Measurements from ENCODE around the gene FAM161B.
A peak's percentile ranks its signal among the peaks of the same experiment; 100 is the strongest.

Gene FAM161B

DNA sequence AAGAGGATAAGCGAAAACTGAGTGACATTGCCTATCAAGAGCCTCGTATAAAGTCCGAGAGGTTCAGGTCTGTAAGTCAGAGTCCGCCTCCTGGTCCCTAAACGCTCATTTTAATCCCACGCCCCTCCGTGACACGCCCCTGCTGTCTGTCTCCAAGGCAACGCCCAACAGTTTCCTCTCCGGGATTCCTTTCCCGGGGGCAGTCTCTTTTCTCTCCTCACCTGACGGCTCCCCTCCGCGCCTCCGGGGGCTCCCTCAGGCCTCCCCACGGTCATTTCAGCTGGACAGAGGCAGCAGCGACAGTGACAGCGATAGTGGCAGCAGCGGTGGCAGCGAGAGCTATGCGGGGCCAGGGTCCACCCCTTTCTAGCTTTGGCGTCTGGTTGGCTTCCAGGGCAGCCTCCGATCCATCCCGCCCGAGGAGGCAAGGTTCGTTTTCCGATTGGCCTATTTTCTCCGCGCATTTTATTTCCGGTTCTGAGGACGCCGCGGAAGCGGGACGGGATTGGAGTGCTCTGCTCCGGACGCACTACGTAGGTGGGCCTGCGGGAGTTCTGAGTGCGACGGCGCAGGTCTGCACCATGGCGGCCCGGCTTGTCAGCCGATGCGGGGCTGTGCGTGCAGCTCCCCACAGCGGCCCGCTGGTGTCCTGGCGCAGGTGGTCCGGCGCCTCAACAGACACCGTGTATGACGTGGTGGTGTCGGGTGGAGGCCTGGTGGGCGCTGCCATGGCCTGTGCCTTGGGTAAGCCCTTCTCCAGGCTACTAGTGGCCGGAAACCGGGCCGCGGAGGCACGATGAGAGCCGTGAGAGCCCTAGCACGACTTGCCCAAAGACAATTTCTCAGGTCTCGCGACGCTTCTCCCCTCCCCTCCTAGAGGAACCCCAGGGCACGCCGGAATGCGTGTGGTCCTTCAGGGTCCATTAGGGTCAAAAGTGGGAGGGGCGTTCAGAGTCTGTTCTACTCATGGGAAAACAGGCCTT, at the start of gene FAM161B, which contains the start of gene COQ6 (continued):
- no peak; the same call in 1 of the 2 replicates for TF ChIP-seq KLF8 (tag by site-specific recombination; IDR thresholded peaks at IDR 0.05)
- no peak for TF ChIP-seq ZNF785 (tag by site-specific recombination; IDR thresholded peaks at IDR 0.05)
- TF ChIP-seq ZNF23 (tag by site-specific recombination; IDR thresholded peaks at IDR 0.05; ENCODE audit: borderline replicate concordance) = no peak
- no peak for TF ChIP-seq ZNF211 (tag by site-specific recombination; IDR thresholded peaks at IDR 0.05; ENCODE audit: low read depth)
- TF ChIP-seq ZFP37 (tag by site-specific recombination; IDR thresholded peaks at IDR 0.05) = peak; percentile 57; the same call in 1 of the 2 replicates
- TF ChIP-seq, protein P1, sequence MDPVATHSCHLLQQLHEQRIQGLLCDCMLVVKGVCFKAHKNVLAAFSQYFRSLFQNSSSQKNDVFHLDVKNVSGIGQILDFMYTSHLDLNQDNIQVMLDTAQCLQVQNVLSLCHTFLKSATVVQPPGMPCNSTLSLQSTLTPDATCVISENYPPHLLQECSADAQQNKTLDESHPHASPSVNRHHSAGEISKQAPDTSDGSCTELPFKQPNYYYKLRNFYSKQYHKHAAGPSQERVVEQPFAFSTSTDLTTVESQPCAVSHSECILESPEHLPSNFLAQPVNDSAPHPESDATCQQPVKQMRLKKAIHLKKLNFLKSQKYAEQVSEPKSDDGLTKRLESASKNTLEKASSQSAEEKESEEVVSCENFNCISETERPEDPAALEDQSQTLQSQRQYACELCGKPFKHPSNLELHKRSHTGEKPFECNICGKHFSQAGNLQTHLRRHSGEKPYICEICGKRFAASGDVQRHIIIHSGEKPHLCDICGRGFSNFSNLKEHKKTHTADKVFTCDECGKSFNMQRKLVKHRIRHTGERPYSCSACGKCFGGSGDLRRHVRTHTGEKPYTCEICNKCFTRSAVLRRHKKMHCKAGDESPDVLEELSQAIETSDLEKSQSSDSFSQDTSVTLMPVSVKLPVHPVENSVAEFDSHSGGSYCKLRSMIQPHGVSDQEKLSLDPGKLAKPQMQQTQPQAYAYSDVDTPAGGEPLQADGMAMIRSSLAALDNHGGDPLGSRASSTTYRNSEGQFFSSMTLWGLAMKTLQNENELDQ (tag by site-specific recombination; IDR thresholded peaks at IDR 0.05; ENCODE audit: low read depth) = no peak
- TF ChIP-seq ZNF777 (tag by site-specific recombination; IDR thresholded peaks at IDR 0.05; ENCODE audit: borderline replicate concordance) = no peak
- TF ChIP-seq YY1 (tag by site-specific recombination; IDR thresholded peaks at IDR 0.05) = peak; percentile 82
- TF ChIP-seq ZNF404 (tag by site-specific recombination; IDR thresholded peaks at IDR 0.05) = no peak
- TF ChIP-seq ZNF155 (tag by site-specific recombination; IDR thresholded peaks at IDR 0.05) = no peak
- no peak for TF ChIP-seq FEZF1 (tag by site-specific recombination; IDR thresholded peaks at IDR 0.05)
- TF ChIP-seq IKZF3 (tag by site-specific recombination; IDR thresholded peaks at IDR 0.05) = no peak
- TF ChIP-seq ZFP3 (tag by site-specific recombination; IDR thresholded peaks at IDR 0.05; ENCODE audit: low read depth) = no peak
- 0 out of 2 replicates have a peak, but pooled peaks have one; percentile 7 for TF ChIP-seq EGR2 (tag by site-specific recombination; IDR thresholded peaks at IDR 0.05; ENCODE audit: low read depth)
- no peak for TF ChIP-seq ZNF747 (tag by site-specific recombination; IDR thresholded peaks at IDR 0.05)
- TF ChIP-seq ZNF423 (tag by site-specific recombination; IDR thresholded peaks at IDR 0.05) = no peak
- TF ChIP-seq, protein P2, sequence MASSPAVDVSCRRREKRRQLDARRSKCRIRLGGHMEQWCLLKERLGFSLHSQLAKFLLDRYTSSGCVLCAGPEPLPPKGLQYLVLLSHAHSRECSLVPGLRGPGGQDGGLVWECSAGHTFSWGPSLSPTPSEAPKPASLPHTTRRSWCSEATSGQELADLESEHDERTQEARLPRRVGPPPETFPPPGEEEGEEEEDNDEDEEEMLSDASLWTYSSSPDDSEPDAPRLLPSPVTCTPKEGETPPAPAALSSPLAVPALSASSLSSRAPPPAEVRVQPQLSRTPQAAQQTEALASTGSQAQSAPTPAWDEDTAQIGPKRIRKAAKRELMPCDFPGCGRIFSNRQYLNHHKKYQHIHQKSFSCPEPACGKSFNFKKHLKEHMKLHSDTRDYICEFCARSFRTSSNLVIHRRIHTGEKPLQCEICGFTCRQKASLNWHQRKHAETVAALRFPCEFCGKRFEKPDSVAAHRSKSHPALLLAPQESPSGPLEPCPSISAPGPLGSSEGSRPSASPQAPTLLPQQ (tag by site-specific recombination; IDR thresholded peaks at IDR 0.05) = peak; percentile 71
- TF ChIP-seq, protein P3, sequence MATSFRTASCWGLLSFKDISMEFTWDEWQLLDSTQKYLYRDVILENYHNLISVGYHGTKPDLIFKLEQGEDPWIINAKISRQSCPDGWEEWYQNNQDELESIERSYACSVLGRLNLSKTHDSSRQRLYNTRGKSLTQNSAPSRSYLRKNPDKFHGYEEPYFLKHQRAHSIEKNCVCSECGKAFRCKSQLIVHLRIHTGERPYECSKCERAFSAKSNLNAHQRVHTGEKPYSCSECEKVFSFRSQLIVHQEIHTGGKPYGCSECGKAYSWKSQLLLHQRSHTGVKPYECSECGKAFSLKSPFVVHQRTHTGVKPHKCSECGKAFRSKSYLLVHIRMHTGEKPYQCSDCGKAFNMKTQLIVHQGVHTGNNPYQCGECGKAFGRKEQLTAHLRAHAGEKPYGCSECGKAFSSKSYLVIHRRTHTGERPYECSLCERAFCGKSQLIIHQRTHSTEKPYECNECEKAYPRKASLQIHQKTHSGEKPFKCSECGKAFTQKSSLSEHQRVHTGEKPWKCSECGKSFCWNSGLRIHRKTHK (tag by site-specific recombination; IDR thresholded peaks at IDR 0.05) = no peak
- TF ChIP-seq, protein P4, sequence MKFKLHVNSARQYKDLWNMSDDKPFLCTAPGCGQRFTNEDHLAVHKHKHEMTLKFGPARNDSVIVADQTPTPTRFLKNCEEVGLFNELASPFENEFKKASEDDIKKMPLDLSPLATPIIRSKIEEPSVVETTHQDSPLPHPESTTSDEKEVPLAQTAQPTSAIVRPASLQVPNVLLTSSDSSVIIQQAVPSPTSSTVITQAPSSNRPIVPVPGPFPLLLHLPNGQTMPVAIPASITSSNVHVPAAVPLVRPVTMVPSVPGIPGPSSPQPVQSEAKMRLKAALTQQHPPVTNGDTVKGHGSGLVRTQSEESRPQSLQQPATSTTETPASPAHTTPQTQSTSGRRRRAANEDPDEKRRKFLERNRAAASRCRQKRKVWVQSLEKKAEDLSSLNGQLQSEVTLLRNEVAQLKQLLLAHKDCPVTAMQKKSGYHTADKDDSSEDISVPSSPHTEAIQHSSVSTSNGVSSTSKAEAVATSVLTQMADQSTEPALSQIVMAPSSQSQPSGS (tag by site-specific recombination; IDR thresholded peaks at IDR 0.05; ENCODE audit: low read depth) = no peak
- peak; percentile 87 for TF ChIP-seq ZNF2 (tag by site-specific recombination; IDR thresholded peaks at IDR 0.05)
- TF ChIP-seq, protein P5, sequence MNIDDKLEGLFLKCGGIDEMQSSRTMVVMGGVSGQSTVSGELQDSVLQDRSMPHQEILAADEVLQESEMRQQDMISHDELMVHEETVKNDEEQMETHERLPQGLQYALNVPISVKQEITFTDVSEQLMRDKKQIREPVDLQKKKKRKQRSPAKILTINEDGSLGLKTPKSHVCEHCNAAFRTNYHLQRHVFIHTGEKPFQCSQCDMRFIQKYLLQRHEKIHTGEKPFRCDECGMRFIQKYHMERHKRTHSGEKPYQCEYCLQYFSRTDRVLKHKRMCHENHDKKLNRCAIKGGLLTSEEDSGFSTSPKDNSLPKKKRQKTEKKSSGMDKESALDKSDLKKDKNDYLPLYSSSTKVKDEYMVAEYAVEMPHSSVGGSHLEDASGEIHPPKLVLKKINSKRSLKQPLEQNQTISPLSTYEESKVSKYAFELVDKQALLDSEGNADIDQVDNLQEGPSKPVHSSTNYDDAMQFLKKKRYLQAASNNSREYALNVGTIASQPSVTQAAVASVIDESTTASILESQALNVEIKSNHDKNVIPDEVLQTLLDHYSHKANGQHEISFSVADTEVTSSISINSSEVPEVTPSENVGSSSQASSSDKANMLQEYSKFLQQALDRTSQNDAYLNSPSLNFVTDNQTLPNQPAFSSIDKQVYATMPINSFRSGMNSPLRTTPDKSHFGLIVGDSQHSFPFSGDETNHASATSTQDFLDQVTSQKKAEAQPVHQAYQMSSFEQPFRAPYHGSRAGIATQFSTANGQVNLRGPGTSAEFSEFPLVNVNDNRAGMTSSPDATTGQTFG (tag by site-specific recombination; IDR thresholded peaks at IDR 0.05; ENCODE audit: borderline replicate concordance) = no peak
- TF ChIP-seq SP3 (tag by site-specific recombination; IDR thresholded peaks at IDR 0.05) = peak; percentile 60
- TF ChIP-seq, protein P6, sequence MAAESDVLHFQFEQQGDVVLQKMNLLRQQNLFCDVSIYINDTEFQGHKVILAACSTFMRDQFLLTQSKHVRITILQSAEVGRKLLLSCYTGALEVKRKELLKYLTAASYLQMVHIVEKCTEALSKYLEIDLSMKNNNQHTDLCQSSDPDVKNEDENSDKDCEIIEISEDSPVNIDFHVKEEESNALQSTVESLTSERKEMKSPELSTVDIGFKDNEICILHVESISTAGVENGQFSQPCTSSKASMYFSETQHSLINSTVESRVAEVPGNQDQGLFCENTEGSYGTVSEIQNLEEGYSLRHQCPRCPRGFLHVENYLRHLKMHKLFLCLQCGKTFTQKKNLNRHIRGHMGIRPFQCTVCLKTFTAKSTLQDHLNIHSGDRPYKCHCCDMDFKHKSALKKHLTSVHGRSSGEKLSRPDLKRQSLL (tag by site-specific recombination; IDR thresholded peaks at IDR 0.05) = no peak
- TF ChIP-seq, protein P7, sequence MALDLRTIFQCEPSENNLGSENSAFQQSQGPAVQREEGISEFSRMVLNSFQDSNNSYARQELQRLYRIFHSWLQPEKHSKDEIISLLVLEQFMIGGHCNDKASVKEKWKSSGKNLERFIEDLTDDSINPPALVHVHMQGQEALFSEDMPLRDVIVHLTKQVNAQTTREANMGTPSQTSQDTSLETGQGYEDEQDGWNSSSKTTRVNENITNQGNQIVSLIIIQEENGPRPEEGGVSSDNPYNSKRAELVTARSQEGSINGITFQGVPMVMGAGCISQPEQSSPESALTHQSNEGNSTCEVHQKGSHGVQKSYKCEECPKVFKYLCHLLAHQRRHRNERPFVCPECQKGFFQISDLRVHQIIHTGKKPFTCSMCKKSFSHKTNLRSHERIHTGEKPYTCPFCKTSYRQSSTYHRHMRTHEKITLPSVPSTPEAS (tag by site-specific recombination; IDR thresholded peaks at IDR 0.05) = 0 out of 2 replicates have a peak, but pooled peaks have one; percentile 30
- TF ChIP-seq KLF10 (tag by site-specific recombination; IDR thresholded peaks at IDR 0.05) = 0 out of 2 replicates have a peak, but pooled peaks have one; percentile 40
- no peak for TF ChIP-seq ZNF571 (tag by site-specific recombination; IDR thresholded peaks at IDR 0.05)
- TF ChIP-seq ZNF596 (tag by site-specific recombination; IDR thresholded peaks at IDR 0.05) = no peak
